HAP-1 (cell line): ENCODE measurements around the gene ECSIT.
A peak's percentile ranks its signal among the peaks of the same experiment; 100 is the strongest.

Source experiments
- DNase-seq, 2 experiments: peaks; one replicate each; pipeline ENCODE4 v3.0.0-alpha.2; 2016 to 2020; ENCODE audit warnings: low spot score in 2 of 2
- H3K27me3 ChIP-seq: fragments of 250-450 bp; sonication (Bioruptor Pico); 2 replicates; pipeline ENCODE4 v1.5.1; 2020; ENCODE audit warnings: low read depth, mild to moderate bottlenecking, moderate library complexity
- H3K36me3 ChIP-seq: fragments of 250-450 bp; sonication (Bioruptor Pico); replicated peaks from 2 replicates; pipeline ENCODE4 v1.5.1; 2020; ENCODE audit warnings: mild to moderate bottlenecking
- H3K4me1 ChIP-seq: fragments of 250-450 bp; sonication (Bioruptor Pico); 2 replicates; pipeline ENCODE4 v1.5.1; 2020; ENCODE audit warnings: mild to moderate bottlenecking
- H3K4me3 ChIP-seq: fragments of 250-450 bp; sonication (Bioruptor Pico); 2 replicates; pipeline ENCODE4 v1.5.1; 2020; ENCODE audit warnings: mild to moderate bottlenecking, moderate library complexity
- H3K9me3 ChIP-seq: fragments of 250-450 bp; sonication (Bioruptor Pico); 2 replicates; pipeline ENCODE4 v1.5.1; 2020; ENCODE audit warnings: mild to moderate bottlenecking, moderate library complexity
- in situ Hi-C: fragments of 300-500 bp; cut with MboI; formaldehyde crosslinking; loops from 3 replicates; pipeline ENCODE4 v1.14.3; 2020; ENCODE audit warnings: low sequenced_read_pairs, inconsistent platforms, mixed read lengths

The ECSIT gene

DNA sequence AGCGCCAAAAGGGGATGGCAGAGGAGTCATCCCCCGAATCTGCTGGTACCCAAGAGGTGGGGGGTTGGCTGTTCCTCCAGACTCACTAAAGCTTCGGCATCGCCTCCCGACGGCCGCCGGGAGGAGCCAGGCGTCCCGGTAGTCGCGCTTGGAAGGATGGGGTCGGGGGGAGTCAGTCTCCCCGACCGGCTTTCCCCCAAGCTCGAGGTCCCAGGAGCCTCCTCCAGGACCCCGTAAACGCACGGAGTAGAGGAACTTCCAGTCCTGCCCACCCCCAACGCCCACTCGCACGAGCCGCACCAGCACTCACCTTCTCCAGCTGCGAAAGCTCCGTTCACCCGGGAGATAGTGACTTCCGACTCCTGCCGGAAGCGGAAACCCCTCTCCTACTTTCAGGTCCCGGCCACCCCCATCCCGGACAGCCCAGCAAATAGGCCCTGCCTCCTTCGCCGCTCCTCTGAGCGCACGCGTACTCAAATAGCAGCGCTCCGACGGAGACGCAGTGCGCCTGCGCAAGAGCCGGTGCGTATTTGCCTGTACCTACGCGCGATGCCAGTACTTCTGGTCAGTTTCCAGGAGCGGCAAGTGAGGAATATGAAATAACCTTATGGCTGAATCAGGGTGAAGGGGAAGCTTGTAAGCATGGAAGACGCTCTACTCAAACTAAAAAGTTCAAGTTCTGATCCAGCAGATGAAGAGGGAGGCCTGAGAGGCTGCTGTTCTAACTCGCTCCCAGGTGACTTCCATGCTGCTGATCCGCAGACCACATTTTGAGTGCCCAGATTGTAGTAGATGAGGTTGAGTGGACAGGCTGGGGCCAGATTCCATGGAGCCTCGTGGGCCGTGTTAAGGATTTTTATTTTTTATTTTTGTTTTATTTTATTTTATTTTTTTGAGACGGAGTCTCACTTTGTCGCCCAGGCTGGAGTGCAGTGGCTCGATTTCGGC is 30.2 kb upstream of the ECSIT start, which contains the start of gene ELOF1:
TSS of gene ELOF1 (minus strand) at position 350 of the 948 bp plus-strand sequence. CDS start 4,883 bp downstream, outside the sequence.
- peak; percentile 95 to 99 for DNase-seq
- in situ Hi-C loops: no loop called here
- no peaks in the 10 kb centered on the region for H3K27me3 ChIP-seq
- H3K4me3 ChIP-seq: peak within 1 kb of the TSS; percentile 73
- peaks cover 12% of the 10 kb centered on the region for H3K4me1 ChIP-seq
- peaks cover 4% of the 10 kb centered on the region; the same call in 1 of the 2 replicates for H3K36me3 ChIP-seq
- H3K9me3 ChIP-seq: no peaks in the 10 kb centered on the region

DNA sequence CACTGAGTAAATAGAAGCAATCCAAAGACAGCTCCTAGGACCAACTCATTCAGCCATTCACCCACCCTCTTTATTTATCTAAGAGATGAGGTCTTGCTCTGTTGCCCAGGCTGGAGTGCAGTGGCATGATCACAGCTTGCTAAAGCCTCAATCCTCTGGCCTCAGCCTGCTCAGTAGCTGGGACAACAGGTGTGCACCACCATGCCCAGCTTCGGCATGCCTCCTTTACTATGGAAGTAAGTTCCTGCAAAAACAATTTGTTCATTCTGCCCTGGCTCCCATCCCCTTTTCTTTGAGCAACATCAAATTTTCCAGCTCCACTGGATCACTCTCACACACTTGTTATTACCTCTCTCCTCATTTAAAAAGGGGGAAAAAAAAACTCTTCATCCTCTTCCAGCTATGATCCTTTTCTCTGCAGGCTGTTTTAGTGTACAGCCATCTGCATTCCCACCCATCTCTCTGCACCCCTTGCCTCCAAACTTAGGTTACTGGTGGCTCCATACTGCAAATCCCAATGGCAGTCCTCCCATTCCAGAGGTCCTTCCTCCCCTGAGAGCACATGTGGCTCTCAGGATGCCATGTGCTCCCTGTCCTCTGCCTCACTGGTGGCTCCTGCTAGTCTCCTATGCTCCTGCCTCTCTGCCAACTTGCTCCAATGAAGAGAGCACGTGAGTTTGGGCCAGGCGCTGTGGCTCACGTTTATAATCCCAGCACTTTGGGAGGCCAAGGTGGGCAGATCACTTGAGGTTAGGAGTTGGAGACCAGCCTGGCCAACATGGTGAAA is 27.9 kb upstream of the ECSIT start:
- no peaks in the 10 kb centered on the region for H3K9me3 ChIP-seq
- DNase-seq: no peak
- H3K36me3 ChIP-seq: peaks cover 7% of the 10 kb centered on the region
- no peak overlapping the region for H3K4me3 ChIP-seq
- in situ Hi-C loops: no loop called here
- H3K4me1 ChIP-seq: peaks cover 12% of the 10 kb centered on the region
- no peaks in the 10 kb centered on the region for H3K27me3 ChIP-seq

DNA sequence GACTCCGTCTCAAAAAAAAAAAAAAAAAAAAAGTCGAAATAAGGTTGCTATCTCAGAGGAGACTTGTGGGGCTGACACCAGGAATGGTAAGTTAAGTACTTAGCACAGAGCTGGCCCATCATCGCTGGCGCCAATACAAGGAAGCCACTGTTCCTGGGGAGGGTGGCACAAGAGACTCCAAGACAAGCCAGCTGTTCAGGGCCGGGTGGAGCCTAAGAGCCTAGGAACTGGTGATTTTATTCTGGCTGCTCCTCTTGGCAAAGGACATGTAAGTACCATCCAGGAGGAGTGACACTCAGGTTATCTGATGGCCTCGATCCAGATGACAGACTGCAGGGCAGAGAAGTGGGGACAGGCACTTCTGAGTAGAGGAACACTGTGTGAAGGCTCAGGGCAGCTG is 26.3 kb upstream of the ECSIT start:
- no peak for DNase-seq
- Histone ChIP-seq H3K4me3 (no peak overlapping the region), H3K9me3 (no peaks in the 10 kb centered on the region), H3K36me3 (peaks cover 7% of the 10 kb centered on the region), H3K27me3 (no peaks in the 10 kb centered on the region), H3K4me1 (peaks cover 10% of the 10 kb centered on the region)
- in situ Hi-C loops: no loop called here

DNA sequence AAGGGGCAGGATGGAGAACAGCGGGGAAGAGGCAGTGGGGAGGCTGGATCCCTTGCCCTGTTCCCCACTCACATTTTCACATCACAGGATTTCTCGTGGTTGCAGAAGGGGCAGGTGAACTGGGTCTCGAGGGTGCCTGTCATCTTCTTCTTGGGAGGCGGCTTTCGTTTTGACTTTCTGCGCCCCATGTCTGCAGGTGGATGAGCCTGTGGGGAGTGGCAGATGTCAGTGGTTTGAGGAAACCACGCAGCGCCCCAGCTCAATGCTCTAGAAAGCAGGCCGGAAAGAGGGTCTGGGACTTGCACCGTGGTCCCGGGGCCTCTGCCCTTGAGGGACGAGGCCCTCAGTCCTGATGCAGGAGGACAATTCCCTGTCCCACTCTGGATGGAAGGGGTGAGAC is 25.2 kb upstream of the ECSIT start:
- in situ Hi-C loops: no loop called here
- H3K9me3 ChIP-seq: no peaks in the 10 kb centered on the region
- H3K4me3 ChIP-seq: no peak overlapping the region
- H3K36me3 ChIP-seq: peaks cover 7% of the 10 kb centered on the region
- H3K4me1 ChIP-seq: peaks cover 7% of the 10 kb centered on the region; the same call in 1 of the 2 replicates
- no peak for DNase-seq
- no peaks in the 10 kb centered on the region for H3K27me3 ChIP-seq

DNA sequence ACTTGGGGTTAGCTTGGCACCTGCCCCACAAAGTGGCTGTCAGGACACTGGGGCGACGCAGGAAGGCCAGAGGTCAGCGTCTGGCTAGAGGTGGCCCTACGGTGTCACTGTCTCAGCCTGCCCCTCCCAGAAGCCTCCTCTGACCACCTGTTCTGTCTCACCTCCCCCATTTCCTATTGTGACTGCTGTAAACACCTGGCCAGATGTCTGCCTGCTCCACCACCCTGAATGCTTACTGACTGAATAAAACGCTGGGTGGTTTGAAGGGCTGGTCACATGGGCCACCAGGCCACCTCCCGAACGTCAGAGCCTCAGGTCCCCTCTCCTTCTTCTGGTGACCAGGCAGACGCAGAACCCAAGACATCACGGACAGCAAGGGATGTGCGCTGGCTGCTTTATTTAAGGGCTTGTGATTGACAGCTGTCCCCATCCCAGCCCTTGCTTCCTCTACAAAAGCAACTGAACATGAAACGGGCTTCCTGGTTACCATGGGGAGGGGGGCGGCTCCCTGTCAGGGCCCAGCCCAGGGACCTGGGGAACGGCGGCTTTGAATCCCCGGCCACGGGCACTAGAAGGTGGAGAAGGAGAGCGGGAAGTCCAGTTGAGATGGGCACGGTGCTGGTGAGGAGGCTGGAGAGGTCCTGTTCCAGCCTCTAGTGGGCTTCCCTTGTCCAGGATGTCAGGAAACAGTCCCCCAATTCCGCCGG is 23.9 kb upstream of the ECSIT start:
- in situ Hi-C loops: no loop called here
- DNase-seq: no peak
- Histone ChIP-seq H3K4me3 (no peak overlapping the region), H3K27me3 (no peaks in the 10 kb centered on the region), H3K36me3 (peaks cover 7% of the 10 kb centered on the region), H3K4me1 (peaks cover 2% of the 10 kb centered on the region; the same call in 1 of the 2 replicates), H3K9me3 (no peaks in the 10 kb centered on the region)

DNA sequence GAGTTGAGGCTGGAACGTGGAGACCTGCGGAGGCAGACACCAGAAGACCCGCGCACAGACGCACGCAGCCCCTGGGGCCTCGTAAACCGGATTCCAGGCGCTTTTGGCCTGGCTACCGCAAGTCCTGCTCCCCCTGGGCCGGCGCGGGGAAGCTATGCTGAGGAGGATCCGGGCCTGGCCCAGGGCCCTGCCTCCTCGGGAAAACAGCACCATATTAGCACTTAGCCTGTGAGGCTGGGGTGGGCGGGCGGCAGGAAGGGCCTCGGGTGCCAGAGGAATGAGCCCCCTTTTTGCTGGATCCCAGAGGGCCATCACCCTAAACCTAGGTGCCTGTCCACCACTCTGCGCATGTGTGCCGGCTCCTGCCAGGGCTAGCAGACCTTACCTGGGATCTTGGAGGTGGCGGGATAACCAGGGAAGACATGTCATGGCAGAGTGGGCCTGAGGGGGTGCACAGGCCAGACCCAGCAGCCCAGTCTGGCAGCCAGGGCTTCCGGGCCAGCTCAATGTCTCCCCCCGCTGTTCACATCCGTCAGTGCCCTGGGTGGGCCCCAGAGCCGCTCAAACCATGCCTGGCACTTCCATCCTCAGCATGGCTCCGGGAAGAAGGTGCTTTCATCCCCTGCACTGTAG is 22.8 kb upstream of the ECSIT start:
- in situ Hi-C loops: no loop called here
- H3K27me3 ChIP-seq: no peaks in the 10 kb centered on the region
- DNase-seq: peak in 1 of 2 experiments; percentile 52
- H3K4me3 ChIP-seq: no peak overlapping the region
- no peaks in the 10 kb centered on the region for H3K9me3 ChIP-seq
- H3K4me1 ChIP-seq: no peaks in the 10 kb centered on the region
- peaks cover 7% of the 10 kb centered on the region for H3K36me3 ChIP-seq

DNA sequence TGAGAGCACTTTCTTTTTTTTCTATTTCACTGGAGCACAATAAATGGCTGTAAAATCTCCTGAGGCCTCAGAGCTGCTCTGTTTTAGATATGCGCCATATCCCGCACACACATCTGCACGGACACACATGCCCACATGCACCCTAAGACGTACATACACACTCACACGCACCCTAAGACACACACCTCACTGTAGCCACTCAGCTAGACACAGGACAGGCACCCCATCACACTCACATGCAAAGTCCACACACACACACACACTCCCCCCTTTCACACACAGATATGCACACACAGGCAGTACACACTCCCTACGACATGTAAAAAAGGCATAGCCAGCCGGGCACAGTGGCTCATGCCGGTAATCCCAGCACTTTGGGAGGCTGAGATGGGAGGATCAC is 21.3 kb upstream of the ECSIT start:
- DNase-seq: no peak
- in situ Hi-C loops: no loop called here
- Histone ChIP-seq H3K4me1 (no peaks in the 10 kb centered on the region), H3K27me3 (no peaks in the 10 kb centered on the region), H3K9me3 (no peaks in the 10 kb centered on the region), H3K4me3 (no peak overlapping the region), H3K36me3 (peaks cover 3% of the 10 kb centered on the region)

DNA sequence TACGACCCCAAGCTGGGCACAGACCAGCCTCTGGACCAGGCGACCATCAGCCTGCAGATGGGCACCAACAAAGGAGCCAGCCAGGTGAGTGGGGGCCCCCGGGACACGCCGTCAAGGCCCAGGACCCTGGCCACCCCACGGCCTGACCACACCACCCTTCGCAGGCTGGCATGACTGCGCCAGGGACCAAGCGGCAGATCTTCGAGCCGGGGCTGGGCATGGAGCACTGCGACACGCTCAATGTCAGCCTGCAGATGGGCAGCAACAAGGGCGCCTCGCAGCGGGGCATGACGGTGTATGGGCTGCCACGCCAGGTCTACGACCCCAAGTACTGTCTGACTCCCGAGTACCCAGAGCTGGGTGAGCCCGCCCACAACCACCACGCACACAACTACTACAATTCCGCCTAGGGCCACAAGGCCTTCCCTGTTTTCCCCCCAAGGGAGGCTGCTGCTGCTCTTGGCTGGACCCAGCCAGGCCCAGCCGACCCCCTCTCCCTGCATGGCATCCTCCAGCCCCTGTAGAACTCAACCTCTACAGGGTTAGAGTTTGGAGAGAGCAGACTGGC is 20.5 kb upstream of the ECSIT start:
- peaks cover 3% of the 10 kb centered on the region for H3K36me3 ChIP-seq
- no peaks in the 10 kb centered on the region for H3K27me3 ChIP-seq
- H3K9me3 ChIP-seq: no peaks in the 10 kb centered on the region
- DNase-seq: no peak
- no peaks in the 10 kb centered on the region for H3K4me1 ChIP-seq
- H3K4me3 ChIP-seq: no peak overlapping the region
- in situ Hi-C loops: no loop called here

DNA sequence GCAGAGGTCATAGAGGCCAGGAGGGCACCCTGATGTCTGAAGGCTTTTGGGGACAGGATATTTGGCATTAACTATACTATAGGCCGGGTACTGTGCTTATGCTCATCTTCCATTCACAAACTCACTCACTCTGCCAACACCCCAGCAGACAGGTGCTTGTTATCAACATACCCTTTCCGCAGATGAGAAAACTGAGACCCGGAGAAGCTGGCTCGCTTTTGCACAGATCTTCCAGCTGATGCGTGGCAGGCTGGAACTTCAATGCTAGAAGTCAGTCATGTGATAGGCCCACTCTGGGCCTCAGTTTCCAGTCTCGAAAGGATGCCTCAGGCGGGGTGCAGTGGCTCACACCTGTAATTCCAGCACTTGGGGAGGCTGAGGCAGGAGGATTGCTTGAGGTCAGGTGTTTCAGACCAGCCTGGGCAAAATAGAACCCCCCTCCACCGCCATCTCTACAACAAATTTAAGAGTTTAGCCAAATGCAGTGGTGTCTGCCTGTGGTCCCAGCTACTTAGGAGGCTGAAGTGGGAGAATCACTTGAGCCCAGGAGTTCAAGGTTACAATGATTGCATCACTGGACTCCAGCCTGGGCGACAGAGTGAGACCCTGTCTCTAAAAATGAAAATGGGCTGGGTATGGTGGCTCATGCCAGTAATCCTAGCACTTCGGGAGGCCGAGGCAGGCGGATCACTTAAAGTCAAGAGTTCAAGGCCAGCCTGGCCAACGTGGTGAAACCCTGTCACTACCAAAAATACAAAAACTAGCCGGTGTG is 19.2 kb upstream of the ECSIT start:
- Histone ChIP-seq H3K36me3 (no peaks in the 10 kb centered on the region; the same call in none of the 2 replicates), H3K9me3 (no peaks in the 10 kb centered on the region), H3K27me3 (no peaks in the 10 kb centered on the region), H3K4me1 (no peaks in the 10 kb centered on the region), H3K4me3 (no peak overlapping the region)
- in situ Hi-C loops: no loop called here
- no peak for DNase-seq

DNA sequence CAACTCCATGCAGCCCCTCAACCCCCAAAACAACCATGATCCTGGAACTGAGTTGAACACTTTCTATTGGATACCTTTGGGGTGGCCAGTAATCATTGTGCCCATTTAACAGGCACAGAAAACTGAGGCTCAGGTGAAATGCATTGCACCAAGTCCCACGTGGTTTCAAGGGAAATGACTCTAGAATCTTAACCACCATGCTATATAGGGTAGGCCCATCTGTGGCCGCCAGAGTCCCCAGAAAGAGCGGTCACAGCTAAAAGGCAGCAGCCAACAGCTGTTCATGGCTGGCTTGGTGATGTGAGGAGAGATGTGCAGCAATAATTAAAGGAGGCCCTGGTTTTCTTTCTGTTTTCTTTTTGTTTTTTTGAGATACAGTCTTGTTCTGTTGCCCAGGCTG is 12.3 kb upstream of the ECSIT start:
- DNase-seq: no peak
- Histone ChIP-seq H3K27me3 (no peaks in the 10 kb centered on the region), H3K36me3 (no peaks in the 10 kb centered on the region), H3K4me1 (no peaks in the 10 kb centered on the region), H3K9me3 (no peaks in the 10 kb centered on the region), H3K4me3 (no peak overlapping the region)
- in situ Hi-C loops: no loop called here

DNA sequence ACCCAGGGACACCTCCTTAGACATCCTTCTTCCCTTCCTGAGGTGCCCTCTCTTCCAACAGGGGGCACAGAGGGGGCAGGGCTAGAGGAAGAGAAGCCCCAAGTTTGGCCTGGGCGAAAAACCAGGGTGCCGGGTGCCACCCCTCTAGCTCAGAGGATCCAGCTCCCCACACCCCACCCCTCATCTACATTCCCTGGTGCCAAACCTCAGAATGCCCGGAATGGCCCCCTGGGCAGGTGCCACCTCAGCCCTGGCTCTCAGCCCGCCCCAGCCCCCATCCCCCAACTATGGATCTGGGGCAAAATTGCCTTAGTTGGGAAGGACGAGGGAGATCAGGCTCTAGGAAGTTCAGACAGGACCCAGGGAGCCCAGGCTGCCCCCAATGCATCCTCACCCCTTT is 11.7 kb upstream of the ECSIT start:
- DNase-seq: no peak
- Histone ChIP-seq H3K4me1 (peaks cover 2% of the 10 kb centered on the region; the same call in 1 of the 2 replicates), H3K27me3 (no peaks in the 10 kb centered on the region), H3K4me3 (no peak overlapping the region), H3K9me3 (no peaks in the 10 kb centered on the region), H3K36me3 (no peaks in the 10 kb centered on the region)
- in situ Hi-C loops: no loop called here
